Left kidney (tissue), 2 donors: Measurements from ENCODE around the gene RNF13. TPM values are rescaled to one million over a fixed set of nuclear protein-coding genes. Genes with fewer than 3 reads are reported as not detected.
"Not testable (repeated sequence)": the region's sequence is repeated elsewhere in the genome, so short reads cannot be mapped to it uniquely, and the experiment has no call there.

Source experiments
- DNase-seq: peaks from one replicate; pipeline ENCODE4 v3.0.0-alpha.2; 2013
- polyA plus RNA-seq: library from polyadenylated mRNA; unstranded; fragments of 120-200 nt; gene quantifications from one replicate; pipeline ENCODE4 v1.2.1, GENCODE V29; 2013; ENCODE audit not compliant: insufficient read length

RNF13 gene
- polyA plus RNA-seq, 1 donor, result 97.3 TPM

GRCh38 chr3:149895339-149895738 is 82.3 kb downstream of the RNF13 start:
- DNase-seq, result no peak

- DNase-seq, result no peak
Measured at GRCh38 chr3:149895769-149896168, 82.8 kb downstream of the RNF13 start.

- DNase-seq, result no peak
Measured at GRCh38 chr3:149898771-149899170, 85.8 kb downstream of the RNF13 start.

- DNase-seq, result no peak
Measured at GRCh38 chr3:149900322-149900721, 87.3 kb downstream of the RNF13 start.

- DNase-seq, result no peak
Measured at GRCh38 chr3:149901770-149902169, 88.8 kb downstream of the RNF13 start.

GRCh38 chr3:149902498-149903139 is 89.6 kb downstream of the RNF13 start:
- no peak for DNase-seq

GRCh38 chr3:149906036-149906435 is 93.0 kb downstream of the RNF13 start:
- DNase-seq, result no peak

GRCh38 chr3:149908424-149908957 is 95.5 kb downstream of the RNF13 start:
- DNase-seq, result no peak

- no peak for DNase-seq
Measured at GRCh38 chr3:149909923-149910322, 96.9 kb downstream of the RNF13 start.

GRCh38 chr3:149917124-149917667 is 104.2 kb downstream of the RNF13 start:
- DNase-seq, result no peak

GRCh38 chr3:149919509-149919908 is 106.5 kb downstream of the RNF13 start:
- DNase-seq, result no peak

GRCh38 chr3:149920119-149920518 is 107.1 kb downstream of the RNF13 start:
- no peak for DNase-seq

GRCh38 chr3:149933008-149933407 is 120.0 kb downstream of the RNF13 start:
- DNase-seq, result no peak

- DNase-seq, result no peak
Measured at GRCh38 chr3:149933858-149934257, 120.8 kb downstream of the RNF13 start.

GRCh38 chr3:149934524-149934923 is 121.5 kb downstream of the RNF13 start:
- no peak for DNase-seq

- DNase-seq, result peak; percentile 52
Measured at GRCh38 chr3:149936812-149937230, 123.8 kb downstream of the RNF13 start.

- DNase-seq, result not testable (repeated sequence)
Measured at GRCh38 chr3:149938392-149939055, 125.5 kb downstream of the RNF13 start.

- no peak for DNase-seq
Measured at GRCh38 chr3:149941186-149941585, 128.2 kb downstream of the RNF13 start.

GRCh38 chr3:149941946-149942345 is 128.9 kb downstream of the RNF13 start:
- DNase-seq, result no peak

- no peak for DNase-seq
Measured at GRCh38 chr3:149942409-149942808, 129.4 kb downstream of the RNF13 start.

GRCh38 chr3:149943966-149944365 is 131.0 kb downstream of the RNF13 start:
- DNase-seq, result not testable (repeated sequence)

- no peak for DNase-seq
Measured at GRCh38 chr3:149947231-149947630, 134.2 kb downstream of the RNF13 start.

- DNase-seq, result no peak
Measured at GRCh38 chr3:149949181-149949580, 136.2 kb downstream of the RNF13 start.
